ENCODE results near the gene SIRT5.

DNA sequence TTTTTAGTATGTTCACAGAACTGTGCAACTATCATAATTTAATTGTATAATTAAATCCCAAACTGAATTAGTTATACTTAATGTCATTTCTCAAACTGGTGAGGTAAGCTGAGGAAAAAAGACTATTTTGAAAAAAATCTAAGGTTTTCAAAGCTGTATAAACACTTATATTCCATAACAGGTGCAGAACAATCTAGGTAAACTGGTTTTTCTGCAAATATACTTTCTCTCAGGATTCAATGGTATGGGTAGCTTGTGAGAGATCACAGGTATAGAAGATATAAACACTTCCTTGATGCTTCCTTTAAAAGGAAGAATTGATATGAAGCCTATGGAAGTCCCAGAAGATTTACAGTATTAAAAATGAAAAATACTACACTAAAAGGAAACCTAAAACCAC, 74.4 kb downstream of the SIRT5 start:
- TF ChIP-seq GATA3 (IDR thresholded peaks at IDR 0.05; ENCODE audit: low read depth, low read length) (no peak), GATA2 (IDR thresholded peaks at IDR 0.05; ENCODE audit: low read depth, low read length) (no peak)

Measured in SH-SY5Y (cell line).